Neural progenitor cell (in vitro differentiated cells): Measurements from ENCODE around the gene MAP3K2.
"Not testable (repeated sequence)": the region's sequence is repeated elsewhere in the genome, so short reads cannot be mapped to it uniquely, and the experiment has no call there.

ENCODE experiments used
- CTCF ChIP-seq: fragments of 200-600 bp; sonication (generic); IDR thresholded peaks from 2 replicates; pipeline ENCODE4 v1.5.1; 2017; ENCODE audit warnings: antibody characterized with exemption, mild to moderate bottlenecking
- EZH2 ChIP-seq: fragments of 200-600 bp; sonication (generic); IDR thresholded peaks from 2 replicates; pipeline ENCODE4 v1.6.1; 2017; ENCODE audit warnings: antibody characterized with exemption, mild to moderate bottlenecking, moderate library complexity
- EZH2phosphoT487 ChIP-seq: fragments of 200-600 bp; sonication (generic); IDR thresholded peaks from 2 replicates; pipeline ENCODE4 v1.6.1; 2017; ENCODE audit warnings: antibody characterized with exemption

DNA sequence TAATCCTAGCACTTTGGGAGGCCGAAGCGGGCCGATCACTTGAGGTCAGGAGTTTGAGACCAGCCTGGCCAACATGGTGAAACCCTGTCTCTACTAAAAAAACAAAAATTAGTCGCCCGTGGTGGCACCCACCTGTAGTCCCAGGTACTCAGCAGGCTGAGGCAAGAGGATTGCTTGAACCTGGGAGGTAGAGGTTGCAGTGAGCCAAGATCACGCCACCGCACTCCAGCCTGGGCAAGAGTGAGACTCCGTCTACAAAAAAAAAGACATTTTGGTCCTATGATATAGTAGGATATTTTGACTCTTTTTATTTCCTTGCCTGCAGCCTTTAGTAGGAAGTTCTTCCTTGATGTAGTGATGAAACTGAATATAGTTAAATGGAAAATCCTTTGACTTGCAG is 21.9 kb upstream of the MAP3K2 start:
- TF ChIP-seq CTCF, EZH2, EZH2phosphoT487: not testable (repeated sequence)
